ENCODE data around the gene PALLD. TPM values are rescaled to one million over a fixed set of nuclear protein-coding genes. Genes with fewer than 3 reads are reported as not detected.

PALLD gene
- total RNA-seq, 1 donor from 2014 or later = 121 TPM

DNA sequence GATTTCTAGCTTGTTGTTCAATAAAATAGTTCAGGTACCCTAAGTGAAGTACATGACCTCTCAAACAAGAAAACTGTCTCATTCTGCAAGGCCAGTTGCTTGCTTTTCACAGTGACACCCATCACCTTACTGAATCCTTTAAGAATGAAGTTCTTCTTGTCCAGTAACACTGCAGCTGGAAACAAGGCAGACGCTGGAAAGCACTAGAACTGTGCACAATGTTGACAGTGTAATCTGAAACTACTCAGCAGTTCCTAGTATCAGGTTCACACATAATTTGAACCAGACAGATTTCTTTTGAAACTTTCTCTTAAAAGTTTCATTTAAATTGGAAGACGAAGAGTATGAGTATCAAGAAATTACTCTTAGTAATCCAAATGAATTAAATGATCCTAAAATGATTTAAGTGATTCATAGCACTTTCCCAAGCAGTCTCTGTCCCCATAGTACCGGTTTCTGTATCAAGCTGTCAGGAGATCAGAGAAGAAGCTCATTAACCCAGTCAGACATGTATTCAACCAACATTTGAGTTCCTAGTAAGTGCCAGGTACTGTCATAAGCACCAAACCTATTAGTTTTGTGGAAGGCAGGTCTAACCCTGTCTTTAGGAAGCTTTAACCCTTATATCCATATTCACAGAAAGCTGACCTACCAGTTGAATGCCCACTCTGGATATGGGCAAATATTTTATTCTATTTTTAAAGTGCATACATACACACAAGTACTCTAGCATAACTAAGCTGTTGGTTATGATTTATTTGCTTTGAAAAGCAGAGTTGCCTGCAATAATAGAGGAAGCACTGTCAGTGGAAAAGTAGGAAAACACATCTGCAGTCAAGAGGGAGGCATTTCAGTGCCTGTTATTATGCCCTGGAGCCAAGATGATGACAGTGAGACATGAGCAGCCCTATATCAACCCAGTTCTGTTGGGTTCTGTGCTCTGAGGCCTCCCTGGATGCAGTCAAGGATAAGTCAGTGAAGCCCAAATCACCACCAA is 63.6 kb downstream of the PALLD start:
- peak; percentile 53 for DNase-seq

DNA sequence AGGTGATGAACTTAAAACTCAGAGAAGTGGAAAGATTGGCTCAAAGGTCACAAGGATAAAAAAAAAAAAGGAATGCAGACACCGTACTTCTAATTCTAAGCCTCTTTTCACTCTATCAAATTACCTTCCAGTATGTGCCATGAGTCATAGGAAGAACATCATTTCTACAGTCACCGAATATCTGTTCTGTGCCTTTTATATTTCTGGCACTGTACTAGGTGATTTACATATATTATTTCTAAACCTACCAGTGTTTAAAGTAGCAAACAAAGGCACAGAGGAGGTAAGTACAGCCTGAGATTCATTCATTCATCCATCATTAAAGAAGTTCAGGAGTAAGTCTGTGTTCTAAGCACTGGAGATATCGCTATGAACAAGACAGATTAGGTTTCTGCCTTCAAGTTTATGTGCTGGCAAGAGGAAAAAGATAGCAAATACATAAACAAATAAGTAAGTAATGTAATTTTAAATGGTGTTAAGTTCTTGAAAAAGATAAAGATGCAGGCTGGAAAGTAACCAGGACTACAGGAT is 65.3 kb downstream of the PALLD start:
- DNase-seq = no peak

GRCh38 chr4:168564023-168564422 is 67.2 kb downstream of the PALLD start:
- DNase-seq = no peak

DNA sequence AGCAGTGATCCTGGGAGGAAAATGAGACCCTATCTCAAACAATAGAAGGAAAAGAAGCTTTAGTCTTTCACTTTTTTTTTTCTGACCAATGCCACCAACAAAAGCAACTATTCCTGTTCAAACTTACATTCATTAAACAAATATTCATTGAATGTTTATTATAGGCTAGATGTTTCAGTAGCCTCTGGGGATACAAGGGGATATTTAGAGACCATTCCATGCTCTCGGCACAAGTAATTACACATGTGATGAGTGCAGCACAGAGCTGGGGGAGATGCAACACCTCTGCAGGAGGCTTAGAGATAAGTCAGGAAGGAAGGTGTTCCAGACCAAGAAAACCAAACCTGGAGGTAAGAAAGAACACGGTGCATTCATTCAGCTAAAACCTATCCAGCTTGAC is 68.3 kb downstream of the PALLD start:
- no peak for DNase-seq

DNA sequence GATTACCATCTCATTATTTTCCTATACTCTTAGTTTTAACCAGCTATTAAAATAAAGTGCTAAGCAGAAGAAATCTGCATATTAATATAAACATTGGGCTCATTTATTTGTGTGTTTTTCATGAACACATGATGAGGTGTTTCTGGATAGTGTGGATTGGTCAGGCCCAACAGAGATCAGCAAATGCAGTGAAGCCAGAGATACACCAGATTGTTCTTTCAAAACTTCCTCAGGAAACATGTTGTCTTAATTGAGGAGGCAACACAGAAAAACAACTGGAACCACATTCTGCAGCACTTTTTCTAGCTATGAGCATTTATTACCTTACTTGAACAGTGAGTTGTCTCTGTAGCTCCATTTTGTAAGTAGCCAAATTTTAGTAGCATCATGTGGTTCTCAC is 69.9 kb downstream of the PALLD start:
- peak; percentile 17 for DNase-seq

- DNase-seq = peak; percentile 74
Measured at GRCh38 chr4:168569066-168569930, 72.4 kb downstream of the PALLD start.

- DNase-seq = no peak
Measured at GRCh38 chr4:168569931-168570276, 73.1 kb downstream of the PALLD start.

DNA sequence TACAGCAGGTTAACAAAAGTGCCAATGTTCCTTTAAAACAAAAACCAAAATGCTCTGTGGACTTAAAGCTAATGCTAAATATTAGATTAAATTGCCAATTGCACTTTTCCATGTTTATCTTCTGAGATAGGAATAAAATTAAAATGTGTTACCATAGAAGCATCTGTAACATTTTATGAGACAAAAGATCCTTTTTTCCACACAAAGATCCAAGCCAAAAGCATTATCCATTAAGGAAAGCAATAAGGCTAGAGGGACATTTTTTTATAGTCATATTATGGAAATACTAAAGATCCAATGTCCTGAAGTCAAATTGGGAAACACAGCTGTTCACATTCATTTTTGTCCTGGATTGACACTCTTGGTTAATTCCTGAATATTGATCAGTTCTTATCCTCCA is 73.6 kb downstream of the PALLD start:
- DNase-seq = peak; percentile 68

- no peak for DNase-seq
Measured at GRCh38 chr4:168572002-168572401, 75.2 kb downstream of the PALLD start.

- DNase-seq = peak; percentile 29
Measured at GRCh38 chr4:168573870-168574269, 77.0 kb downstream of the PALLD start.

DNA sequence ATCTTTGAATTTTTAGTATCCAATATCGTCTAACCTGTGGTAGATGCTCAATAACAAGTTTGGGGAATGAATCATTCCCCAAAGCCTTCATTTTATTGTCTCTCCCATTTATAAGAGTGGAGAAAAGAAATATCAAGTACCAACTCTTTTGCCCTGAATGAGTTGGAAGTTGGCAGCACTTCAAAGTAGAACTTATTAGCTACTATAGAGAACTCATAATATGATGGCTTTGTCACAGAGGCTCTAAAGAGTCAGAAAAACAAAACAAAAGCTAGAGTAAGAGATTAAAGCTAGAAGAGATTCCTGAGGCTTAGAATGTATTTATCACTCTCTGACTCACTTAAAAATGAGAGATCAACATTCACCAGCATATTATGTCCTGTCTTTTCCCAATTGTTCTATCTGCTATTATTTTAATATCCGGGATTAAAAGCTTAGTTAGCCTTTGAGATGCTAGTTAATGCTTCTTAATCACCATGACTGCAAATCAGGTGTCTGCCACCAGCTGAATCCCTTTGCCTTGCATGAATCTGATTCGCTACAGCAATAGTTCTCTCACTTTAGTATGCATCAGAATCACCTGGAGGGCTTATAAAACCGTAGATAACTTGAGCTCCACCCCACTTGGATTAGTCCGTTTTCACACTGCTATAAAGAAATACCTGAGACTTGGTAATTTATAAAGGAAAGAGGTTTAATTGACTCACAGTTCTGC is 77.9 kb downstream of the PALLD start:
- DNase-seq = no peak

DNA sequence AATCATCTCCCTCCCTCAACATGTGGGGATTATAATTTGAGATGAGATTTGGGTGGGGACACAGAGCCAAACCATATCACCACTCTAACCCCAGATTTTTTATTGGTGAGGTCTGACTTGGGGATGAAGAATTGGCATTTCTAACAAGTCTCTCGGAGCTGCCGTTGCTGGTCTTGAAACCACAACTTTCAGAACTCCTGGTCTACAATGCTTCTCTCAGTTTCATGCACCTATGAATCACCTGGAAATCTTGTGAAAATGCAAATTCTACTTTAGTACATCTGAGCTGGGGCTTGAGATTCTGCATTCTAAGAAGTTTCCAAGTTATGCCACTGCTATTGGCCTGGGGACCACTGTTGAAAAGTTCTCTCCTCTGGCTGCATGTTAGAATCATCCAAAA is 78.6 kb downstream of the PALLD start:
- DNase-seq = no peak

DNA sequence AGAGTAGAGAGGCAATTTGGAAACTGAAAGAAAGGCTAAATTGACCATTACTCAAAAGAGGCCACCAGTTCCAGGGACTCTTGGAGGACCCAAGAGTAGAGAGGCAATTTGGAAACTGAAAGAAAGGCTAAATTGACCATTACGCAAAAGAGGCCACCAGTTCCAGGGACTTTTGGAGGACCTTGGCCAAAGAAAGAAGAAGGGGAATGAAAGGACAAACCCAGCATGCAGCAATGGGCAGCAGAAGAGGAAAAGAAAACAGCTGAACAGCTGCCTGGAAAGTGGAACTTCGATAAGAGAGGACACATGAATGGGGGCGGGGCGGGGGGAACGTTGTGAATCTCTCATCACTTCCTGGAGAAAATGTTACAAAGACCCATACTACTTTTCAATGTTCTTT is 80.8 kb downstream of the PALLD start:
- DNase-seq = no peak

- DNase-seq = no peak
Measured at GRCh38 chr4:168580228-168580627, 83.4 kb downstream of the PALLD start.

- peak; percentile 86 for DNase-seq
Measured at GRCh38 chr4:168584321-168584771, 87.5 kb downstream of the PALLD start.

- DNase-seq = peak; percentile 80
Measured at GRCh38 chr4:168585168-168586091, 88.6 kb downstream of the PALLD start.

DNA sequence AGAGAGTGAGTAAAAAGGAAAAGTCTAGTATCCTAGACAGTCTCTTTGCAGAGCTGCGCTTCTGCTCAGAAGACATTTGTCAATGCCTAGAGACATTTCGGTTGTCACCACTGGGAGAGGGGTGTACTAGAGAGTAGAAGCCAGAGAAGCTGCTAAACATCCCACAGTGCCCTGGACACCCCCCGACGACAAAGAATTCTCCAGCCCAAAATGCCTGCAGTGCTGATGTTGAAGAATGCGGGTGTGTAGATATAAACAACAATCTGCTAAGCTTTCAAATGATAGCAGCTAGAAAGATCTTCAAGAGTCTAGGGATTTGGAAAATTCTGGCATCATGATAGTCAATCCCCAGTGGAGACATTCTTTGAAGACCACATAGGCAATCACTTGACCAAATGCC is 90.1 kb downstream of the PALLD start:
- no peak for DNase-seq

GRCh38 chr4:168587411-168588125 is 90.7 kb downstream of the PALLD start:
- peak; percentile 18 for DNase-seq

- DNase-seq = peak; percentile 45
Measured at GRCh38 chr4:168588916-168589531, 92.2 kb downstream of the PALLD start.

DNA sequence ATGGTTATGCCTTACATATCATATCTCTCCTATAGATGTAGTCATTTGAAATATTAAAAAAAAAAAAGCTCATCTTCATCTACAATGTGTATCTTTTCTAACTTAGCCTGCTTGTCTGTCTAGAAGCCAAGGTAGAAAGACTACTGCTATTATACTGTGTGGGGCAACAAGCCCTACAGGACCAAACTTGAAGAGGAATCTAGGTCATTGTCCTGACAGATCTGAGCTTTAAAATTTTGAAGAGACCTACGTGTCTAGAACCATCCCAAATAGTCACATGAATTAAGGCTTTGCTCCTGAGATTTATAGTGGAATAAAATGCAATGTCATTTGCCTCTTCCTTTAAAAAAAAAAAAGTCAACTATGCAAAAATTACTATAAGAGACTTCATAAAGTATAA is 95.8 kb downstream of the PALLD start:
- DNase-seq = no peak

All from skin of body (tissue), 2 donors.